ENCODE results near the gene DCAF7.

The DCAF7 gene

DNA sequence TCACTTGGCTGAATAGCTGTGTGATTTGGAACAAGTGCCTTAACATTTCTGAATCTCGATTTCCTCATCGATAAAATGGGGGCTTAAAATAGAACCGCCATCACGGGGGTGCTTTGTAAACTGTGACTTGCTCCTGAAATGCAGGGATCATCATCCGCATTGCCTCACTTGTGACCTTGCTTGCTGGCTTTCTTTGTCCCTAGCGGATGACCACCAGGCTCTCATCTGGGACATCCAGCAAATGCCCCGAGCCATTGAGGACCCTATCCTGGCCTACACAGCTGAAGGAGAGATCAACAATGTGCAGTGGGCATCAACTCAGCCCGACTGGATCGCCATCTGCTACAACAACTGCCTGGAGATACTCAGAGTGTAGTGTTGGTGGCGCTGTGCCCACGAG is 38.5 kb downstream of the DCAF7 start:
- no peak for DNase-seq (ENCODE audit: low spot score)

DNA sequence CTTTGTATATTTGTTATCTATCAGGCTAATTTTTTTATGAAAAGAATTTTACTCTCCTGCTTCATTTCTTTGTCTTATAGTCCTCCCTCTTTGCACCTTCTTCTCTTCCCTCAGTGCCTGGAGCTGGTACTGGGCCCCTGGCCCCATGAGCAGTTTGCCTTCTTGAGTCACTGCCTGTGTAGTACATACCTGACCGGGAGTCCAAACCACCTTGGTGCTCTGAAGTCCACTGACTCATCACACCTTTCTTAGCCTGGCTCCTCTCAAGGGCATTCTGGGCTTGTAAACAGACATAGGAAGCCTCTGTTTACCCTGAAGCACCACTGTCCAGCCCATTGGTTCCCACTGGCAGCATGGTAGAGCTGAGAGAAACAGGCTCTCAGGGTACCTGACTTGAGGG is 39.4 kb downstream of the DCAF7 start:
- DNase-seq (ENCODE audit: low spot score), result no peak

DNA sequence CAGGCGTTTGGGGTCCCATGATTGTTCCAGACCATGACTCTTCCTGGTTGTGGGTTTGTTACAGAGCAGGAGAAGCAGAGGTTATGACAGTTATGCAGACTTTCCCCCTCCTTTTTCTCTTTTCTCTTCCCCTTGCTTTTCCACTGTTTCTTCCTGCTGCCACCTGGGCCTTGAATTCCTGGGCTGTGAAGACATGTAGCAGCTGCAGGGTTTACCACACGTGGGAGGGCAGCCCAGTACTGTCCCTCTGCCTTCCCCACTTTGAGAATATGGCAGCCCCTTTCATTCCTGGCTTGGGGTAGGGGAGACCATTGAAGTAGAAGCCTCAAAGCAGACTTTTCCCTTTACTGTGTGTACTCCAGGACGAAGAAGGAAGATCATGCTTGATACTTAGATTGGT is 42.5 kb downstream of the DCAF7 start:
- DNase-seq (ENCODE audit: low spot score), result no peak

DNA sequence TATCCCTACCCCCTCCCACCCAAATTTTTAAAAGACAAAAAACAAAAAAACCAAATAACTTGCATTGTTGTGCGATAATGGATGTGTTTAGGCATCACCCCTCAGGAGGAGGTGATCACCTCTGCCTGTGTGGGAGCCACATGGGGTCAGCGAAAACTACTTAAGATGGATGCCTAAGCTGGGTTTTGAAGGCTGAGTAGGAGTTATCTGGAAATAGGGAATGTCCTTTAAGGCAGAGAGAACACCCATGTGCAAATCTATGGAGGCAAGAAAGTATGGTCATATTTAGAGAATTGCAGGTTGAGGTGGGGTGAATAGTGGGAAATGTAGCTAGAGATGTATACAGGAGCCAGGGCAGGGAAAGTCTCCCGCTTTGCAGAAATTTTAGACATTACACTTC is 44.9 kb downstream of the DCAF7 start:
- no peak for DNase-seq (ENCODE audit: low spot score)

- no peak for DNase-seq (ENCODE audit: low spot score)
These were observed 46.7 kb downstream of the DCAF7 start for GRCh38 chr17:63596856-63597586.

DNA sequence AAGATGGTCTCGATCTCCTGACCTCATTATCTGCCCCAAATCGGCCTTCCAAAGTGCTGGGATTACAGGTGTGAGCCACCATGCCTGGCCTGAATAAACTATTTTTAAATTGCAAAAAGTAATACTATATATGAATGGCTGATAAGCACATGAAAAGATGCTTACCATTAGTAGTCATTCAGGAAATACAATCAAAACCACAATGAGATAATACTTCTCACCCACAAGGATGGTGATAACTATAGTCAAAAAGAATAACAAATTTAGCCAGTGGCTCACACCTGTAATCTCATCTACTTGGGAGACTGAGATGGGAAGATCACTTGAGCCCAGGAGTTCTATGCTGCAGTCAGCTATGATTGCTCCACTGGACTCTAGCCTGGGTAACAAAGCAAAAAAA is 48.0 kb downstream of the DCAF7 start:
- DNase-seq (ENCODE audit: low spot score), result no peak

DNA sequence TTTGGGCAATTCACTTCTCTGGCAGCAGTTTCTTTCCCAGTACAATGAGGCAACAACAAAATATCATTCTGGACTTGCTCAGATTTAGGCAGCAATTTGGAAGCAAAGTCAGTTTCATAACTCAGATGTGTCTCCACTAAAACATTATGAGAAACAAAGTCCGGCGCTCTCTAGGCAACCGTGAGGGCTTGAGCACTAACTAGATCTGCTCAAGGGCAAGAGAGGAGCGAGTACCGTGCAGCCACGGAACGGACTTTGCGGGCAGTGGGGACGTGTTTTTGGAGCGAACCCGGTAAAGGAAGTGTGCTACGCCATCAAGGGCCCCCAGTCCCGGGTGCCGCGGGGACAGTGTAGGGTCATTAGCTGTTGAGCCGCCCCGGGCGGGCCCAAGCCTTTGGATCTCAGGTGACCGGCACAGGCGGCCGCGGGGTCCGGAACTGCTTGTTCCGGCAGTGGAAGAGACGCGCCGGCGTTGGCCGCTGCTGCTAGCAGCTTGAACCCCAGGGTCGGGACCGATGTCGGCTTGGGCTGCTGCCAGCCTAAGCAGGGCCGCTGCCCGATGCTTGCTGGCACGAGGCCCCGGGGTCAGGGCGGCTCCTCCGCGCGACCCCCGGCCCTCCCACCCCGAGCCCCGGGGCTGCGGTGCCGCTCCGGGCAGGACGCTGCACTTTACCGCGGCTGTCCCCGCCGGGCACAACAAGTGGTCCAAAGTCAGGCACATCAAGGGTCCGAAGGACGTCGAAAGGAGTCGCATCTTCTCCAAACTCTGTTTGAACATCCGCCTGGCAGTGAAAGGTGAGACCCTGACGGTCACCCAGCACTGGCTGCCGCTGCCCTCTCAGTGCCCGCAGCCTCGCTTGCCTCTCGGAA is 50.5 kb downstream of the DCAF7 start, which contains the start of gene TACO1:
TACO1 (plus strand) TSS at position 327 of the 870 bp plus-strand sequence; CDS start at position 516, 189 bp downstream.
- peak; percentile 81 for DNase-seq (ENCODE audit: low spot score)

DNA sequence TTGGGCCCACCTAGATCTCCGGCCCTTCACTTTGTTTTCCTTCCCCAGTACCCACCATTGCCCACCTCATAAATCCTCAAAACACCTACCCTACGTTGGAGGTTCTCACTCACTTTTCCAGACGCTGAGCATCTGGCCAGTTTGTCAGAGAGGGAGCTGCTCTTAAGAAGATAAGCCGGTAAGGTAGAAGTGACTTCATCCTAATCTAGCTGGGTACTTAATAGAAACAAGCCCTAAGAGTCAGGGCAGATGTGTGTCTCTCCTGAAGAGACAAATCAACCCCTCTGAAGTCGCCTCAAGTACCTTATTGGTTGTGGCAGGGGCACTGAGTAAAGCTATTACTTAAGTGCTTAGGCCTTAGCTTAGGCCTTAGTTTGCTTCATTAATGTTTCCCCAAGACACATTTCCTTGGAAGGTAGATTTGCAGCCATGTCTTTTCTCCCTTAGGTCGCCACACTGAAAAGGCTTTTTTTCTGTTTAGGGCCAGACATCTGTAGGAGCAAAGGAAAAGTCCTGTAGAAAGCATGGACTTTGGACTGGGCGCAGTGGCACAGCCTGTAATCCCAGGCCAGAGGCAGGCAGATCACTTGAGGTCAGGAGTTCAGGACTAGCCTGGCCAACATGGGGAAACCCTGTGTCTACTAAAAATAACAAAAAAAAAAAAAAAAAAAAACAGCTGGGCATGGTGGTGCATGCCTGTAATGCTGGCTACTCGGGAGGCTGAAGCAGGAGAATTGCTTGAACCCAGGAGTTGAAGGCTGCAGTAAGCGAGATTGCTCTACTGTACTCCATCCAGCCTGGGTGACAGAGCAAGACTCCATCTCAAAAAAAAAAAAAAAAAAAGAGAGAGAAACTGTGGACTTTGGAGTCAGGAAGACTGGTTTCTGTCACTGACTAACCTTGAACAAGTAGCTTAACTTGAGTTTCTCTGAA is 51.4 kb downstream of the DCAF7 start:
- no peak for DNase-seq (ENCODE audit: low spot score)

DNA sequence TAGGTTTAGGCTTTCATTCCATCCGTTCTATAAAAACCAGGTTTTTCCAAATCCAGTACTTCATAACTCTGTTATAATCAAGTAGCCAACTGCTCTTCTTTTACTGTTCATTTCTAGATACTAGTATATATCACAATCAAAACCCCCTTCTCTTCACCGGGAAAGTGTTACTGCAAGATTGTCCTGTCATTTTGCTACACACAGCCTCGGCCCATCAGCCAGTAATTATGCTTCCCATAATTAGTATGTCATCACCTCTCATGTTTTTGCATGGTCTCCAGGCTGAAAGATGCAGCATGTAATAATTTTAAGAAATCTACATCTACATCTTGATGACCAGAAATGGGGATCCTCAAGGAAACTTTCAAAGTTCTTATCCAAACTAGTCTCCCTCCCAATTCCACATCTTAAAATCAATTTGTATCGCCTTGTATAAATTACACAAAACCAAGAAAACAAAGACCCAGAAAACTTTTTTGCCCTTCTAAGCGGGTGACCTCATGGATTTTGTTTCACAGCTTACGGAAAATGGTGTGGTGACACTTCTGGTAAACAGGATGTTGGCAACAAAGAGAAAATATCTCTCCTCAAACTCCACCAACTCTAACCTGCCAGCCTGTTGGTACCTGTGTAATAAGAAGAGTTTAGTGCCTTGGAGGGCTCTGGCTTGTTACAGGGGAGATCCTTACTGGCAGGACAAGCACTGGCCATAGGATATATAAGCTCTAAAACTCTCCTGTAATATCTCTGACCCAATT is 59.7 kb downstream of the DCAF7 start:
- no peak for DNase-seq (ENCODE audit: low spot score)

DNA sequence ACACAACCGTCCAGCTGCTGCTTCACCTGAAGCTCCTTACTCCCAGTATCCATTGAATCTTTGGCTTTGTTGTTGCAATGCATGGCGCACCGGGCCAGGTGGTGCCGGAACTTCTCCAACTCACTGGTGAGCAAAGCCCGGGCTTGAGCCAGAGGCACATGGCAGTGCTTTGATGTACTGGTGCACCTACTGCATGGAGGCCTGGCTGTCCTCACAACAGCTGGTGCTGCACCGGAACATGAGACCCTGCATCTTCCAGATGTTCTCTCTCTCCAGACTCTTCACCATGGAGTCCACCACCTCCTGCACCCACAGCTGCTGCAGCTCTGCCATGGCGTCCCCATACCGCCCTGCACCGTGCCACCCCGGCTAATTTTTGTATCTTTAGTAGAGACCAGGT is 60.6 kb downstream of the DCAF7 start:
- DNase-seq (ENCODE audit: low spot score), result no peak

GRCh38 chr17:63611354-63611753 is 61.1 kb downstream of the DCAF7 start:
- DNase-seq (ENCODE audit: low spot score), result no peak

- no peak for DNase-seq (ENCODE audit: low spot score)
These were observed 63.4 kb downstream of the DCAF7 start for GRCh38 chr17:63613663-63614062.

- DNase-seq (ENCODE audit: low spot score), result no peak
These were observed 71.0 kb downstream of the DCAF7 start for GRCh38 chr17:63621229-63621683.

GRCh38 chr17:63621684-63622573 is 71.7 kb downstream of the DCAF7 start, which contains the start of gene MAP3K3:
MAP3K3 (plus strand) TSS chr17:63622417; CDS start chr17:63622760, 343 bp downstream.
- peak; percentile 100 for DNase-seq (ENCODE audit: low spot score)

- DNase-seq (ENCODE audit: low spot score), result peak; percentile 54
These were observed 72.5 kb downstream of the DCAF7 start for GRCh38 chr17:63622574-63623390.

GRCh38 chr17:63623786-63624530 is 73.7 kb downstream of the DCAF7 start:
- DNase-seq (ENCODE audit: low spot score), result no peak

GRCh38 chr17:63624531-63624880 is 74.2 kb downstream of the DCAF7 start:
- no peak for DNase-seq (ENCODE audit: low spot score)

- DNase-seq (ENCODE audit: low spot score), result no peak
These were observed 76.4 kb downstream of the DCAF7 start for GRCh38 chr17:63626551-63627180.
